Subcutaneous adipose tissue (tissue), 4 donors: Measurements from ENCODE around the gene ASPN. TPM values are rescaled to one million over a fixed set of nuclear protein-coding genes. Genes with fewer than 3 reads are reported as not detected.

ENCODE experiments used
- total RNA-seq, 4 donors: library from RNA; depleted of rRNA; stranded (reverse); fragments of >200 nt; gene quantifications; one replicate each; pipeline ENCODE4 v1.1.0, GENCODE V29; 2016
- TF ChIP-seq, protein P1 (sequence below): fragments of 450-650 bp; IDR thresholded peaks from one replicate; pipeline ENCODE4 v1.5.1; 2016; ENCODE audit warnings: low read depth, mild to moderate bottlenecking, control low read depth, antibody characterized with exemption, moderate library complexity

Gene ASPN
- total RNA-seq, 4 donors from 2014 or later = 6.6 to 18.4 (median 9.8) TPM

- TF ChIP-seq, protein P1, sequence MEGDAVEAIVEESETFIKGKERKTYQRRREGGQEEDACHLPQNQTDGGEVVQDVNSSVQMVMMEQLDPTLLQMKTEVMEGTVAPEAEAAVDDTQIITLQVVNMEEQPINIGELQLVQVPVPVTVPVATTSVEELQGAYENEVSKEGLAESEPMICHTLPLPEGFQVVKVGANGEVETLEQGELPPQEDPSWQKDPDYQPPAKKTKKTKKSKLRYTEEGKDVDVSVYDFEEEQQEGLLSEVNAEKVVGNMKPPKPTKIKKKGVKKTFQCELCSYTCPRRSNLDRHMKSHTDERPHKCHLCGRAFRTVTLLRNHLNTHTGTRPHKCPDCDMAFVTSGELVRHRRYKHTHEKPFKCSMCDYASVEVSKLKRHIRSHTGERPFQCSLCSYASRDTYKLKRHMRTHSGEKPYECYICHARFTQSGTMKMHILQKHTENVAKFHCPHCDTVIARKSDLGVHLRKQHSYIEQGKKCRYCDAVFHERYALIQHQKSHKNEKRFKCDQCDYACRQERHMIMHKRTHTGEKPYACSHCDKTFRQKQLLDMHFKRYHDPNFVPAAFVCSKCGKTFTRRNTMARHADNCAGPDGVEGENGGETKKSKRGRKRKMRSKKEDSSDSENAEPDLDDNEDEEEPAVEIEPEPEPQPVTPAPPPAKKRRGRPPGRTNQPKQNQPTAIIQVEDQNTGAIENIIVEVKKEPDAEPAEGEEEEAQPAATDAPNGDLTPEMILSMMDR = no peak
Measured at GRCh38 chr9:92506184-92506857, 24.0 kb upstream of the ASPN start.

GRCh38 chr9:92504881-92505280 is 22.6 kb upstream of the ASPN start:
- TF ChIP-seq, protein P1 = no peak

- TF ChIP-seq, protein P1 = no peak
Measured at GRCh38 chr9:92503156-92503555, 20.9 kb upstream of the ASPN start.

GRCh38 chr9:92501671-92502393 is 19.5 kb upstream of the ASPN start:
- TF ChIP-seq, protein P1 = no peak

- TF ChIP-seq, protein P1 = no peak
Measured at GRCh38 chr9:92500725-92501124, 18.4 kb upstream of the ASPN start.

GRCh38 chr9:92499701-92500100 is 17.4 kb upstream of the ASPN start:
- TF ChIP-seq, protein P1 = no peak

- TF ChIP-seq, protein P1 = no peak
Measured at GRCh38 chr9:92496396-92497176, 14.3 kb upstream of the ASPN start.
